Suprapubic skin (tissue), 4 donors: ENCODE measurements around the gene GAL3ST1.

Experiments used
- EP300 ChIP-seq: sonication (generic); formaldehyde crosslinking; IDR thresholded peaks from one replicate; pipeline ENCODE4 v1.6.1; 2017; ENCODE audit warnings: antibody characterized with exemption
- POLR2AphosphoS5 ChIP-seq, 3 donors: sonication (generic); formaldehyde crosslinking; IDR thresholded peaks; one replicate each; pipeline ENCODE4 v1.6.1; 2017; ENCODE audit warnings: antibody characterized with exemption in 3 of 3
- TF ChIP-seq, protein P1 (sequence below), 2 donors: fragments of 200-600 bp in 1 of 2; fragments of 450-650 bp in 1 of 2; sonication (generic) in 1 of 2; IDR thresholded peaks; one replicate each; pipeline ENCODE4 v1.5.1; 2016 to 2019; ENCODE audit warnings: antibody characterized with exemption in 2 of 2, mild to moderate bottlenecking in 1 of 2, moderate library complexity in 1 of 2

DNA sequence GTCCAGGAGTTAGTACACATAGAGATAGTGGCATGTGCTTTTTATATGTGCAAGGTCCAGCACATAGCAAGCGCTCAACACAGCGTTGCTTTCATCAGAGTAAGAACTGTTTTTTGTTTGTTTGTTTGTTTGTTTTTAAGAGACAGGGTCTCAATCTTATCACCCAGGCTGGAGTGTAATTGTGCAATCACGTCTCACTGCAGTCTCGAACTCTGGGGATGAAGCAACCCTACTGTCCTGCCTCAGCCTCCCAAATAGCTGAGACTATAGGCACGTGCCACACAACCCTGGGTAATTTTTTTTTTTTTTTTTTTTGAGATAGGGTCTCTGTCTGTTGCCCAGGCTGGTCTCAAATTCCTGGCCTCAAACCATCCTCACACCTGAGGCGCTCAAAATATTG is 43.4 kb upstream of the GAL3ST1 start:
- no peak for TF ChIP-seq POLR2AphosphoS5 (IDR thresholded peaks at IDR 0.05)
- TF ChIP-seq, protein P1, sequence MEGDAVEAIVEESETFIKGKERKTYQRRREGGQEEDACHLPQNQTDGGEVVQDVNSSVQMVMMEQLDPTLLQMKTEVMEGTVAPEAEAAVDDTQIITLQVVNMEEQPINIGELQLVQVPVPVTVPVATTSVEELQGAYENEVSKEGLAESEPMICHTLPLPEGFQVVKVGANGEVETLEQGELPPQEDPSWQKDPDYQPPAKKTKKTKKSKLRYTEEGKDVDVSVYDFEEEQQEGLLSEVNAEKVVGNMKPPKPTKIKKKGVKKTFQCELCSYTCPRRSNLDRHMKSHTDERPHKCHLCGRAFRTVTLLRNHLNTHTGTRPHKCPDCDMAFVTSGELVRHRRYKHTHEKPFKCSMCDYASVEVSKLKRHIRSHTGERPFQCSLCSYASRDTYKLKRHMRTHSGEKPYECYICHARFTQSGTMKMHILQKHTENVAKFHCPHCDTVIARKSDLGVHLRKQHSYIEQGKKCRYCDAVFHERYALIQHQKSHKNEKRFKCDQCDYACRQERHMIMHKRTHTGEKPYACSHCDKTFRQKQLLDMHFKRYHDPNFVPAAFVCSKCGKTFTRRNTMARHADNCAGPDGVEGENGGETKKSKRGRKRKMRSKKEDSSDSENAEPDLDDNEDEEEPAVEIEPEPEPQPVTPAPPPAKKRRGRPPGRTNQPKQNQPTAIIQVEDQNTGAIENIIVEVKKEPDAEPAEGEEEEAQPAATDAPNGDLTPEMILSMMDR (IDR thresholded peaks at IDR 0.05) = no peak
- no peak for TF ChIP-seq EP300
